Measurements from ENCODE around the gene COQ4.
A peak's percentile ranks its signal among the peaks of the same experiment; 100 is the strongest.
"Not testable (repeated sequence)": the region's sequence is repeated elsewhere in the genome, so short reads cannot be mapped to it uniquely, and the experiment has no call there.

The COQ4 gene

DNA sequence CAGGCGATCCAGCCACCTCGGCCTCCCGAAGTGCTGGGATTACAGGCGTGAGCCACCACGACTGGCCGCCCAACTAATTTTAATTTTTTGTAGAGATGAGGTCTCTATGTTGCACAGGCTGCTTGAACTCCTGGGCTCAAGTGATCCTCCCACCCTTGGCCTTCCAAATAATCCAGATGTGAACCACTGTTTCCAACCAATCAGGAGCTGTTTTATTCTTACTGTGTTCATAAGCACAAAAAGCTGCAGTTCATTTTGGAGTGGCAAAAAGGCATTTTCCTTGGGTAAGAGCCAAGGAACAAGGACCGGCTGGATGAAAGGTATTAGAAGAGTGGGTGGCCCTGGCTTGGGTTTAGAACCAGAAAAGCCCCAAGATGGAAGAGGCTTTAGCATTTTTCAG is 12.5 kb downstream of the COQ4 start:
- Histone ChIP-seq H3K36me3 (ENCODE audit: control insufficient read depth in 4 of 4, insufficient read depth in 4 of 4, low read length in 3 of 4) (peaks cover 0 to 32% (median 15%) of the 10 kb centered on the region in 4 experiments), H3K27me3 (replicated peaks in 2 of 5; ENCODE audit: control insufficient read depth in 4 of 5, insufficient read depth in 5 of 5, low read length in 4 of 5) (no peaks in the 10 kb centered on the region), H3K4me3 (ENCODE audit: control insufficient read depth in 1 of 7, extremely low read depth in 1 of 7, insufficient read depth in 4 of 7, low read depth in 2 of 7, low read length in 6 of 7) (no peak overlapping the region), H3K9me3 (ENCODE audit: control extremely low read depth in 1 of 5, control insufficient read depth in 4 of 5, insufficient read depth in 2 of 5, low read depth in 1 of 5, low read length in 4 of 5) (no peaks in the 10 kb centered on the region), H3K27ac (ENCODE audit: insufficient read depth in 1 of 2, low read depth in 1 of 2, low read length in 2 of 2, poor library complexity in 1 of 2, severe bottlenecking in 2 of 2) (no peak overlapping the region), H3K4me1 (ENCODE audit: control extremely low read depth in 1 of 4, control insufficient read depth in 4 of 4, insufficient read depth in 4 of 4, low read length in 3 of 4) (peaks cover 0 to 2% (median 1%) of the 10 kb centered on the region in 4 experiments)
- WGBS (ENCODE audit: insufficient coverage) = 97% methylated on average over 6 of the region's 7 CpGs
- ChIA-PET CTCF (interaction anchor here (1.2 kb wide), 1 partner anchor 32 kb away, joined by 3 read pairs; no protein-coding TSS in a partner anchor), POLR2A (no interaction called here)
- no peak for DNase-seq

- DNase-seq = no peak
- Histone ChIP-seq H3K27me3 (replicated peaks in 2 of 5; ENCODE audit: control insufficient read depth in 4 of 5, insufficient read depth in 5 of 5, low read length in 4 of 5) (no peaks in the 10 kb centered on the region), H3K4me3 (ENCODE audit: control insufficient read depth in 1 of 7, extremely low read depth in 1 of 7, insufficient read depth in 4 of 7, low read depth in 2 of 7, low read length in 6 of 7) (no peak overlapping the region), H3K4me1 (ENCODE audit: control extremely low read depth in 1 of 4, control insufficient read depth in 4 of 4, insufficient read depth in 4 of 4, low read length in 3 of 4) (peaks cover under 1 to 6% (median 4%) of the 10 kb centered on the region in 4 experiments), H3K27ac (ENCODE audit: insufficient read depth in 1 of 2, low read depth in 1 of 2, low read length in 2 of 2, poor library complexity in 1 of 2, severe bottlenecking in 2 of 2) (no peak overlapping the region), H3K36me3 (ENCODE audit: control insufficient read depth in 4 of 4, insufficient read depth in 4 of 4, low read length in 3 of 4) (peaks cover 0 to 32% (median 15%) of the 10 kb centered on the region in 4 experiments), H3K9me3 (ENCODE audit: control extremely low read depth in 1 of 5, control insufficient read depth in 4 of 5, insufficient read depth in 2 of 5, low read depth in 1 of 5, low read length in 4 of 5) (no peaks in the 10 kb centered on the region)
- CTCF ChIA-PET = interaction anchor here (0.8 to 1.3 kb wide), 3 partner anchors 11 to 84 kb away, joined by 3 to 5 read pairs (median 3); no protein-coding TSS in a partner anchor
- whole genome bisulfite sequencing (ENCODE audit: insufficient coverage) = 100% methylated on average over 2 of the region's 2 CpGs
- POLR2A ChIA-PET = no interaction called here
Measured at GRCh38 chr9:128335914-128336313, 13.3 kb downstream of the COQ4 start.

DNA sequence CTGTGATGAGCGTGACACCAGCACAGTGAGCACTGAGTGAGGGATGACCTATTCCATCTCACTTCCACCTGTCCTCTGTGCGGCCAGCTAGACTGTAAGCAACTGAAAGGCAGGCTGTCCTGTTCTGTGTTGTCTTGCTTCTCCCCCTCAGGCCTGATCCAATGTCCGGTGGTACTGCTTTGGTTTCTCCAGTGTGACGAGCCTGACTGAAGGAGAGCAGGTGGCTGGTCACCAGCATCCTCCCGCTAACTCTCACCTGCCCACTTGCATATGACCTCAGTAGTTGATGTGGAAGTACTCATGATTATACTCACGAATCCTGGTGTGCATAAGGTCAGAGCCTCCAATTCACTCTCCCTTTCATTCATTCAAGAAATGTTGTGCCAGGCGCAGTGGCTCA is 15.3 kb downstream of the COQ4 start:
- POLR2A ChIA-PET = no interaction called here
- H3K27ac ChIP-seq (ENCODE audit: insufficient read depth in 1 of 2, low read depth in 1 of 2, low read length in 2 of 2, poor library complexity in 1 of 2, severe bottlenecking in 2 of 2) = no peak overlapping the region
- no peaks in the 10 kb centered on the region for H3K9me3 ChIP-seq (ENCODE audit: control extremely low read depth in 1 of 5, control insufficient read depth in 4 of 5, insufficient read depth in 2 of 5, low read depth in 1 of 5, low read length in 4 of 5)
- no peaks in the 10 kb centered on the region for H3K27me3 ChIP-seq (replicated peaks in 2 of 5; ENCODE audit: control insufficient read depth in 4 of 5, insufficient read depth in 5 of 5, low read length in 4 of 5)
- DNase-seq = no peak
- H3K36me3 ChIP-seq (ENCODE audit: control insufficient read depth in 4 of 4, insufficient read depth in 4 of 4, low read length in 3 of 4) = peaks cover 0 to 24% (median 9%) of the 10 kb centered on the region in 4 experiments
- WGBS (ENCODE audit: insufficient coverage) = 100% methylated on average over 6 of the region's 7 CpGs
- no peak overlapping the region for H3K4me3 ChIP-seq (ENCODE audit: control insufficient read depth in 1 of 7, extremely low read depth in 1 of 7, insufficient read depth in 4 of 7, low read depth in 2 of 7, low read length in 6 of 7)
- H3K4me1 ChIP-seq (ENCODE audit: control extremely low read depth in 1 of 4, control insufficient read depth in 4 of 4, insufficient read depth in 4 of 4, low read length in 3 of 4) = peaks cover 3 to 12% (median 11%) of the 10 kb centered on the region in 4 experiments
- CTCF ChIA-PET = no interaction called here

GRCh38 chr9:128338852-128339614 is 16.4 kb downstream of the COQ4 start:
- not testable (repeated sequence) for DNase-seq; H3K27ac ChIP-seq (ENCODE audit: insufficient read depth in 1 of 2, low read depth in 1 of 2, low read length in 2 of 2, poor library complexity in 1 of 2, severe bottlenecking in 2 of 2); H3K9me3 ChIP-seq (ENCODE audit: control extremely low read depth in 1 of 5, control insufficient read depth in 4 of 5, insufficient read depth in 2 of 5, low read depth in 1 of 5, low read length in 4 of 5); H3K4me3 ChIP-seq (ENCODE audit: control insufficient read depth in 1 of 7, extremely low read depth in 1 of 7, insufficient read depth in 4 of 7, low read depth in 2 of 7, low read length in 6 of 7); H3K27me3 ChIP-seq (replicated peaks in 2 of 5; ENCODE audit: control insufficient read depth in 4 of 5, insufficient read depth in 5 of 5, low read length in 4 of 5)
- CTCF ChIA-PET = interaction anchor here (0.6 kb wide), 1 partner anchor 453 kb away, joined by 3 read pairs; no protein-coding TSS in a partner anchor
- WGBS (ENCODE audit: insufficient coverage) = over 99% methylated on average over 12 of the region's 15 CpGs
- peaks cover 0 to 24% (median 7%) of the 10 kb centered on the region in 4 experiments for H3K36me3 ChIP-seq (ENCODE audit: control insufficient read depth in 4 of 4, insufficient read depth in 4 of 4, low read length in 3 of 4)
- H3K4me1 ChIP-seq (ENCODE audit: control extremely low read depth in 1 of 4, control insufficient read depth in 4 of 4, insufficient read depth in 4 of 4, low read length in 3 of 4) = peaks cover 3 to 12% (median 11%) of the 10 kb centered on the region in 4 experiments
- POLR2A ChIA-PET = interaction anchor here (0.7 kb wide), 1 partner anchor 21 kb away, joined by 5 read pairs; no protein-coding TSS in a partner anchor

GRCh38 chr9:128339761-128340690 is 17.4 kb downstream of the COQ4 start, which contains the start of gene SLC27A4:
Gene SLC27A4, plus strand, starts transcription at chr9:128340527. Its CDS starts 2,606 bp downstream, at chr9:128343133.
- H3K27me3 ChIP-seq (replicated peaks in 2 of 5; ENCODE audit: control insufficient read depth in 4 of 5, insufficient read depth in 5 of 5, low read length in 4 of 5) = no peaks in the 10 kb centered on the region
- peak within 1 kb of the TSS; percentile 55 to 86 (median 77) for H3K4me3 ChIP-seq (ENCODE audit: control insufficient read depth in 1 of 7, extremely low read depth in 1 of 7, insufficient read depth in 4 of 7, low read depth in 2 of 7, low read length in 6 of 7)
- DNase-seq = peak; percentile 72 to 87 (median 79)
- H3K4me1 ChIP-seq (ENCODE audit: control extremely low read depth in 1 of 4, control insufficient read depth in 4 of 4, insufficient read depth in 4 of 4, low read length in 3 of 4) = peaks cover 3 to 12% (median 11%) of the 10 kb centered on the region in 4 experiments
- peaks cover 0 to 24% (median 13%) of the 10 kb centered on the region in 4 experiments for H3K36me3 ChIP-seq (ENCODE audit: control insufficient read depth in 4 of 4, insufficient read depth in 4 of 4, low read length in 3 of 4)
- peak within 1 kb of the TSS in 1 of 2 experiments; percentile 49 for H3K27ac ChIP-seq (ENCODE audit: insufficient read depth in 1 of 2, low read depth in 1 of 2, low read length in 2 of 2, poor library complexity in 1 of 2, severe bottlenecking in 2 of 2)
- CTCF ChIA-PET = interaction anchor here (0.7 kb wide), 1 partner anchor 183 kb away, joined by 3 read pairs; no protein-coding TSS in a partner anchor
- no peaks in the 10 kb centered on the region for H3K9me3 ChIP-seq (ENCODE audit: control extremely low read depth in 1 of 5, control insufficient read depth in 4 of 5, insufficient read depth in 2 of 5, low read depth in 1 of 5, low read length in 4 of 5)
- POLR2A ChIA-PET = interaction anchor here (0.6 kb wide), 1 partner anchor 64 kb away, joined by 3 read pairs; the partner anchor contains the start of genes GOLGA2 and SWI5
- 9% methylated on average over 59 of the region's 75 CpGs for WGBS (ENCODE audit: insufficient coverage)

- ChIA-PET CTCF (interaction anchor here (0.9 to 1.4 kb wide), 15 partner anchors 9 to 477 kb away, joined by 3 to 5 read pairs (median 3); partner anchors contain the start of gene ENDOG), POLR2A (interaction anchor here (0.7 to 1.3 kb wide), 2 partner anchors 9 to 30 kb away, joined by 3 to 4 read pairs; partner anchors contain the start of gene URM1)
- Histone ChIP-seq H3K27me3 (replicated peaks in 2 of 5; ENCODE audit: control insufficient read depth in 4 of 5, insufficient read depth in 5 of 5, low read length in 4 of 5) (no peaks in the 10 kb centered on the region), H3K36me3 (ENCODE audit: control insufficient read depth in 4 of 4, insufficient read depth in 4 of 4, low read length in 3 of 4) (peaks cover 0 to 25% (median 20%) of the 10 kb centered on the region in 4 experiments), H3K9me3 (ENCODE audit: control extremely low read depth in 1 of 5, control insufficient read depth in 4 of 5, insufficient read depth in 2 of 5, low read depth in 1 of 5, low read length in 4 of 5) (no peaks in the 10 kb centered on the region), H3K4me1 (ENCODE audit: control extremely low read depth in 1 of 4, control insufficient read depth in 4 of 4, insufficient read depth in 4 of 4, low read length in 3 of 4) (peaks cover 3 to 12% (median 11%) of the 10 kb centered on the region in 4 experiments), H3K27ac (ENCODE audit: insufficient read depth in 1 of 2, low read depth in 1 of 2, low read length in 2 of 2, poor library complexity in 1 of 2, severe bottlenecking in 2 of 2) (no peak overlapping the region), H3K4me3 (ENCODE audit: control insufficient read depth in 1 of 7, extremely low read depth in 1 of 7, insufficient read depth in 4 of 7, low read depth in 2 of 7, low read length in 6 of 7) (peak overlapping the region; percentile 55 to 86 (median 77))
- DNase-seq = no peak
- 0% methylated on average over 39 of the region's 48 CpGs for WGBS (ENCODE audit: insufficient coverage)
Measured at GRCh38 chr9:128340691-128341434, 18.2 kb downstream of the COQ4 start.

Measured in common myeloid progenitor, CD34-positive (primary cell).